H1 (cell line): ENCODE measurements around the gene TLE3. TPM values are rescaled to one million over a fixed set of nuclear protein-coding genes. Genes with fewer than 3 reads are reported as not detected.

Source experiments
- CTCF ChIA-PET: fragments of 300-600 bp; sonication (Branson Sonifier 250); formaldehyde crosslinking; loops from one replicate; lab custom pipeline; 2021; ENCODE audit not compliant: partially characterized antibody; lab: Charles Lee
- POLR2A ChIA-PET: fragments of 300-600 bp; sonication (Branson Sonifier 250); formaldehyde crosslinking; loops from one replicate; lab custom pipeline; 2021; ENCODE audit warnings: inconsistent platforms; ENCODE audit not compliant: partially characterized antibody; lab: Charles Lee
- DNase-seq, 2 experiments: peaks; one replicate each; pipeline versions ENCODE4 v3.0.0 to v3.0.0-alpha.2; 2010 to 2022; ENCODE audit warnings: low spot score in 2 of 2, low read depth in 1 of 2, mixed read lengths in 1 of 2
- FAIRE-seq: peaks from 2 replicates; lab custom pipeline; 2011; peaks lifted over from hg19 to GRCh38; lab: Jason Lieb, UNC
- H2AFZ ChIP-seq: 2 replicates; pipeline ENCODE4 v1.8.1; 2012; ENCODE audit warnings: low read length, inconsistent platforms
- H2AK5ac ChIP-seq: 2 replicates; pipeline ENCODE4 v1.6.1; 2013; ENCODE audit warnings: low read depth, low read length
- H2BK120ac ChIP-seq: replicated peaks from 2 replicates; pipeline ENCODE3; 2013; ENCODE audit warnings: low read depth, low read length, inconsistent platforms
- H2BK12ac ChIP-seq: 2 replicates; pipeline ENCODE4 v1.6.1; 2013; ENCODE audit warnings: low read depth, low read length
- H2BK15ac ChIP-seq: 2 replicates; pipeline ENCODE4 v1.6.1; 2013; ENCODE audit warnings: low read length
- H2BK20ac ChIP-seq: 2 replicates; pipeline ENCODE4 v1.6.1; 2013; ENCODE audit warnings: low read length
- H2BK5ac ChIP-seq: 2 replicates; pipeline ENCODE4 v1.6.1; 2013; ENCODE audit warnings: low read depth, low read length
- H3K14ac ChIP-seq: 2 replicates; pipeline ENCODE4 v1.6.1; 2013; ENCODE audit warnings: inconsistent platforms; ENCODE audit not compliant: insufficient read length
- H3K18ac ChIP-seq: 2 replicates; pipeline ENCODE4 v1.6.1; 2013; ENCODE audit warnings: low read length; ENCODE audit errors: extremely low read depth
- H3K23ac ChIP-seq: 2 replicates; pipeline ENCODE4 v1.6.1; 2013; ENCODE audit warnings: inconsistent platforms; ENCODE audit not compliant: insufficient read length
- H3K23me2 ChIP-seq: 2 replicates; pipeline ENCODE4 v1.6.1; 2013; ENCODE audit warnings: low read depth, low read length
- H3K27ac ChIP-seq: 2 replicates; pipeline ENCODE4 v1.6.1; 2011; ENCODE audit warnings: low read depth, low read length, inconsistent platforms
- H3K27me3 ChIP-seq, 4 experiments: replicated peaks in 1 of 4; 1 replicate in 1 of 4; 2 replicates in 3 of 4; pipeline versions ENCODE4 v1.6.1 to v1.8.1; 2011 to 2013; ENCODE audit warnings: low read length in 3 of 4, mild to moderate bottlenecking in 3 of 4, inconsistent platforms in 2 of 4, mixed read lengths in 2 of 4, moderate library complexity in 1 of 4; ENCODE audit not compliant: control insufficient read depth in 3 of 4, insufficient read depth in 3 of 4; ENCODE audit errors: extremely low read depth in 1 of 4
- H3K36me3 ChIP-seq, 4 experiments: 2 replicates each; pipeline versions ENCODE4 v1.6.1 to v1.8.1; 2011 to 2013; ENCODE audit warnings: mild to moderate bottlenecking in 4 of 4, low read length in 3 of 4, moderate library complexity in 2 of 4, control low read depth in 1 of 4, inconsistent platforms in 1 of 4; ENCODE audit not compliant: insufficient read depth in 4 of 4, control insufficient read depth in 2 of 4
- H3K4ac ChIP-seq: replicated peaks from 2 replicates; pipeline ENCODE3; 2013; ENCODE audit warnings: low read length, low read depth, mixed read lengths, inconsistent platforms; ENCODE audit not compliant: insufficient read length
- H3K4me1 ChIP-seq, 4 experiments: replicated peaks in 1 of 4; 1 replicate in 1 of 4; 2 replicates in 3 of 4; pipeline versions ENCODE4 v1.6.1 to v1.8.1; 2011 to 2013; ENCODE audit warnings: low read length in 3 of 4, inconsistent platforms in 2 of 4, mixed read lengths in 1 of 4; ENCODE audit not compliant: insufficient read depth in 4 of 4, control insufficient read depth in 3 of 4
- H3K4me2 ChIP-seq, 2 experiments: 2 replicates each; pipeline versions ENCODE4 v1.6.1 to v1.8.1; 2011 to 2013; ENCODE audit warnings: low read depth in 2 of 2, low read length in 2 of 2, control low read depth in 1 of 2, inconsistent platforms in 1 of 2, mild to moderate bottlenecking in 1 of 2; ENCODE audit not compliant: insufficient read depth in 1 of 2
- H3K4me3 ChIP-seq, 4 experiments: fragments of 200-600, 300-600 bp in 1 of 4; sonication (generic), shearing (Covaris generic), sonication (Bioruptor Twin) in 1 of 4; 2 replicates each; pipeline versions ENCODE4 v1.5.1 to v1.8.1; 2011 to 2016; ENCODE audit warnings: low read length in 4 of 4, low read depth in 3 of 4, control low read depth in 2 of 4, inconsistent platforms in 2 of 4, mild to moderate bottlenecking in 2 of 4, mixed read lengths in 1 of 4, moderate library complexity in 1 of 4; ENCODE audit not compliant: insufficient read depth in 2 of 4; ENCODE audit errors: extremely low read depth in 1 of 4
- H3K56ac ChIP-seq: replicated peaks from 2 replicates; pipeline ENCODE3; 2013; ENCODE audit warnings: low read depth, mild to moderate bottlenecking, mixed read lengths, low read length, inconsistent platforms; ENCODE audit not compliant: insufficient read length
- H3K79me1 ChIP-seq: 2 replicates; pipeline ENCODE4 v1.6.1; 2013; ENCODE audit warnings: low read depth, low read length, control low read depth
- H3K79me2 ChIP-seq, 2 experiments: 2 replicates each; pipeline versions ENCODE4 v1.6.1 to v1.8.1; 2012 to 2013; ENCODE audit warnings: low read length in 2 of 2, mild to moderate bottlenecking in 2 of 2, inconsistent platforms in 1 of 2; ENCODE audit not compliant: insufficient read depth in 2 of 2, control insufficient read depth in 1 of 2
- H3K9ac ChIP-seq, 4 experiments: replicated peaks in 1 of 4; 1 replicate in 1 of 4; 2 replicates in 3 of 4; pipeline versions ENCODE4 v1.6.1 to v1.8.1; 2011 to 2013; ENCODE audit warnings: low read depth in 3 of 4, low read length in 3 of 4, control low read depth in 2 of 4, mild to moderate bottlenecking in 2 of 4, moderate library complexity in 2 of 4, inconsistent platforms in 1 of 4; ENCODE audit errors: extremely low read depth in 1 of 4
- H3K9me3 ChIP-seq, 2 experiments: 2 replicates each; pipeline versions ENCODE4 v1.6.1 to v1.8.1; 2012 to 2013; ENCODE audit warnings: mild to moderate bottlenecking in 2 of 2, moderate library complexity in 2 of 2, control low read depth in 1 of 2, inconsistent platforms in 1 of 2, low read depth in 1 of 2, low read length in 1 of 2, mixed read lengths in 1 of 2; ENCODE audit not compliant: insufficient read depth in 2 of 2
- H4K20me1 ChIP-seq, 2 experiments: replicated peaks in 1 of 2; 2 replicates each; pipeline versions ENCODE3 to v1.8.1; 2011 to 2013; ENCODE audit warnings: inconsistent platforms in 2 of 2, low read length in 2 of 2, mild to moderate bottlenecking in 1 of 2; ENCODE audit not compliant: insufficient read depth in 2 of 2, control insufficient read depth in 1 of 2
- H4K5ac ChIP-seq: 2 replicates; pipeline ENCODE4 v1.6.1; 2013; ENCODE audit warnings: low read length, low read depth, mixed read lengths, inconsistent platforms; ENCODE audit not compliant: insufficient read length
- H4K8ac ChIP-seq: 2 replicates; pipeline ENCODE4 v1.8.0; 2013; ENCODE audit warnings: mild to moderate bottlenecking, moderate library complexity, low read length, inconsistent platforms; ENCODE audit not compliant: insufficient read depth; ENCODE audit errors: extremely low read depth
- H4K91ac ChIP-seq: replicated peaks from 2 replicates; pipeline ENCODE3; 2013; ENCODE audit warnings: low read length, mixed read lengths, inconsistent platforms; ENCODE audit not compliant: insufficient read length
- CHD2 ChIP-seq: IDR thresholded peaks from 2 replicates; pipeline ENCODE4 v1.6.1; 2012; ENCODE audit warnings: low read length, improper control_type of control experiment
- CREB1 ChIP-seq: IDR thresholded peaks from 2 replicates; pipeline ENCODE4 v1.6.1; 2012; ENCODE audit warnings: inconsistent platforms
- EZH2 ChIP-seq: fragments of 200-600 bp; sonication (generic); IDR thresholded peaks from 2 replicates; pipeline ENCODE4 v1.7.1; 2012; ENCODE audit warnings: low read depth, mild to moderate bottlenecking, moderate library complexity, low read length, inconsistent platforms; ENCODE audit not compliant: severe bottlenecking
- KDM1A ChIP-seq: fragments of 200-600, 300-600 bp; sonication (generic); IDR thresholded peaks from 2 replicates; pipeline ENCODE4 v1.7.1; 2016; ENCODE audit warnings: mild to moderate bottlenecking, low read length, borderline replicate concordance
- MAFK ChIP-seq: IDR thresholded peaks from 2 replicates; pipeline ENCODE4 v1.6.1; 2012; ENCODE audit warnings: low read depth, mild to moderate bottlenecking, improper control_type of control experiment, low read length
- NANOG ChIP-seq: IDR thresholded peaks from 2 replicates; pipeline ENCODE4 v1.6.1; 2011; ENCODE audit warnings: low read length, low read depth, mild to moderate bottlenecking, inconsistent platforms; ENCODE audit not compliant: insufficient read depth, poor library complexity, severe bottlenecking
- POLR2A ChIP-seq, 2 experiments: IDR thresholded peaks; 1 replicate in 1 of 2; 2 replicates in 1 of 2; pipeline ENCODE4 v1.6.1; 2011; ENCODE audit warnings: low read depth in 2 of 2, low read length in 2 of 2, mild to moderate bottlenecking in 2 of 2; ENCODE audit errors: control extremely low read depth in 1 of 2
- POU5F1 ChIP-seq: IDR thresholded peaks from 2 replicates; pipeline ENCODE4 v1.6.1; 2011; ENCODE audit warnings: low read depth, mild to moderate bottlenecking, low read length, moderate library complexity
- RNF2 ChIP-seq: fragments of 200-900, 300-1000 bp; sonication (generic); IDR thresholded peaks from 2 replicates; pipeline ENCODE4 v1.7.1; 2016; ENCODE audit warnings: borderline replicate concordance, low read depth, mild to moderate bottlenecking, antibody characterized with exemption, low read length; ENCODE audit not compliant: poor library complexity, severe bottlenecking; ENCODE audit errors: missing control alignments
- TBP ChIP-seq: IDR thresholded peaks from 2 replicates; pipeline ENCODE4 v1.6.1; 2011; ENCODE audit warnings: low read depth, low read length, improper control_type of control experiment
- TCF12 ChIP-seq: IDR thresholded peaks from 2 replicates; pipeline ENCODE4 v1.6.1; 2011; ENCODE audit warnings: low read depth, mild to moderate bottlenecking, low read length
- ZNF274 ChIP-seq: IDR thresholded peaks from 2 replicates; pipeline ENCODE4 v1.7.0; 2012; ENCODE audit warnings: low read length, borderline replicate concordance; ENCODE audit errors: extremely low read depth
- WGBS, 2 experiments: shearing (Covaris generic) in 1 of 2; methylation state at CpG; one replicate each; pipeline versions ENCODE4 v1.1.6 to v1.1.7; 2013 to 2015; ENCODE audit warnings: low lambda C conversion rate in 2 of 2, mixed read lengths in 2 of 2, inconsistent platforms in 1 of 2, low coverage in 1 of 2, missing lambda C conversion rate in 1 of 2; ENCODE audit not compliant: insufficient replicate concordance in 2 of 2, insufficient coverage in 1 of 2, insufficient read length in 1 of 2; ENCODE audit errors: extremely low coverage in 1 of 2, missing lambda C conversion rate in 1 of 2; 5-methylcytosine and 5-hydroxymethylcytosine counted together
- polyA plus RNA-seq, 7 experiments: library from polyadenylated mRNA; depleted of rRNA in 3 of 7; stranded (reverse) in 5 of 7; unstranded in 2 of 7; fragments of >200 nt in 5 of 7; fragments of 200-250 nt in 2 of 7; gene quantifications; 1 replicate in 5 of 7; 2 replicates in 1 of 7; 4 replicates in 1 of 7; pipeline versions ENCODE4 v1.2.1 to v1.2.3, GENCODE V29; 2011 to 2013; ENCODE audit warnings: missing spikeins in 2 of 7, mixed read lengths in 2 of 7
- total RNA-seq: library from RNA; stranded (reverse); fragmentation: NEBNext Ultra II Directional; extraction: Animal tissue kit (Norgen Biotek cat#: 25700); gene quantifications from 2 replicates; pipeline ENCODE4 v1.2.1, GENCODE V29; 2021
- TF ChIP-seq, protein P1 (sequence below): IDR thresholded peaks from 2 replicates; pipeline ENCODE4 v1.6.1; 2011; ENCODE audit warnings: low read depth, mild to moderate bottlenecking, low read length; ENCODE audit not compliant: insufficient read depth

The TLE3 gene
- total and polyA plus RNA-seq, 2 of the 8 experiments (the other 6 are each of a cell fraction or from before 2014, with no cell fraction given) = 25.1 to 61.2 TPM

DNA sequence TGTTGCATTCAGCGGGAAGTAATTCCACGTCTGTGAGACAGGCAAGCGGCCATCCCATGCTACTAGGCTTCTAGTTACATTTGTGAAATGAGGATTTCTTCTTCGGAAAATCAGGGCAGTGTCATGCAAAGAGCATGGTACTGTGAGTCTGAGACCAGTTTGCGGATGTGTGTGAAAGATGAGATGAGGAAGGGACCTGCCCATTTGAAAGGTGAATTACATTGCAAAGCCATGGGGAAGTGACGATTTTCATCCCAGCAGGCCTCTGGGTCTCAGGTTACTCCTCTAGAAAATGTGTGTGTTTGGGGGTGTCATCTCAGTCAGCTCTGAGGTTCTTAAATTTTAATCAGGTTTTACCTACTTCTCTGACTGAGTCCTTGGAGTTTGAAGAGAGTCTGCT lies 16.1 kb downstream of the TLE3 start:
- 14% methylated on average over 6 of the region's 6 CpGs; no CpG with 5 or more reads in 1 of the 2 experiments for WGBS, 2 experiments
- no peaks in the 10 kb centered on the region for H3K9me3 ChIP-seq
- no peak overlapping the region for H3K14ac ChIP-seq
- no peak overlapping the region for H4K8ac ChIP-seq
- H3K4ac ChIP-seq = no peak overlapping the region
- FAIRE-seq = peak; percentile 69
- H2BK120ac ChIP-seq = no peak overlapping the region
- no peak overlapping the region for H3K23ac ChIP-seq
- peak overlapping the region; percentile 46 to 68 for H3K4me2 ChIP-seq
- peak overlapping the region in 1 of 4 experiments; percentile 22; a peak in 1 of 8 replicates for H3K4me3 ChIP-seq
- H2BK20ac ChIP-seq = no peak overlapping the region
- peaks cover 24% of the 10 kb centered on the region; the same call in 1 of the 2 replicates for H3K79me1 ChIP-seq
- H2BK5ac ChIP-seq = peak overlapping the region; percentile 37; the same call in 1 of the 2 replicates
- H4K91ac ChIP-seq = no peak overlapping the region
- peaks cover 15 to 53% (median 46%) of the 10 kb centered on the region in 4 experiments for H3K4me1 ChIP-seq
- no peaks in the 10 kb centered on the region for H3K27me3 ChIP-seq
- no peak overlapping the region for H3K9ac ChIP-seq
- no peak overlapping the region for H2AK5ac ChIP-seq
- CTCF ChIA-PET = interaction anchor here (0.7 kb wide), 1 partner anchor 100 kb away, joined by 3 read pairs; no protein-coding TSS in a partner anchor
- H4K20me1 ChIP-seq = peaks cover 7 to 18% of the 10 kb centered on the region in 2 experiments
- no peak overlapping the region for H3K56ac ChIP-seq
- H3K79me2 ChIP-seq = peaks cover 17 to 93% of the 10 kb centered on the region in 2 experiments
- H3K27ac ChIP-seq = peak overlapping the region; percentile 16; the same call in 1 of the 2 replicates
- no peak overlapping the region for H2AFZ ChIP-seq
- no peaks in the 10 kb centered on the region for H3K23me2 ChIP-seq
- no peak for DNase-seq
- 0 out of 2 replicates have a peak overlapping the region, but pooled peaks have one; percentile 64 for H3K18ac ChIP-seq
- H4K5ac ChIP-seq = no peak overlapping the region
- POLR2A ChIA-PET = interaction anchor here (0.7 to 8.8 kb wide), 3 partner anchors 10 to 624 kb away, joined by 3 to 136 read pairs (median 3); partner anchors contain the start of gene TLE3
- H2BK15ac ChIP-seq = no peak overlapping the region
- peaks cover 0 to 59% (median 5%) of the 10 kb centered on the region in 4 experiments; a peak in 7 of 8 replicates for H3K36me3 ChIP-seq
- H2BK12ac ChIP-seq = no peak overlapping the region
- TF ChIP-seq CHD2 (no peak), NANOG (no peak), POLR2A (IDR thresholded peaks at IDR 0.05; ENCODE audit: control extremely low read depth in 1 of 2, low read depth in 2 of 2, low read length in 2 of 2) (no peak), RNF2 (no peak), TCF12 (no peak), ZNF274 (no peak), POU5F1 (no peak), TBP (no peak), EZH2 (no peak), KDM1A (no peak), MAFK (no peak), CREB1 (no peak)
- TF ChIP-seq, protein P1, sequence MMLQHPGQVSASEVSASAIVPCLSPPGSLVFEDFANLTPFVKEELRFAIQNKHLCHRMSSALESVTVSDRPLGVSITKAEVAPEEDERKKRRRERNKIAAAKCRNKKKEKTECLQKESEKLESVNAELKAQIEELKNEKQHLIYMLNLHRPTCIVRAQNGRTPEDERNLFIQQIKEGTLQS = no peak
